GM12874 (cell line): ENCODE measurements around the gene PLEKHA7.

ENCODE experiments used
- TF ChIP-seq, protein P1 (sequence below): IDR thresholded peaks from 2 replicates; pipeline ENCODE4 v1.5.1; 2011; ENCODE audit warnings: low read depth, mild to moderate bottlenecking, control low read depth, low read length, moderate library complexity; ENCODE audit not compliant: insufficient read depth

The PLEKHA7 gene

DNA sequence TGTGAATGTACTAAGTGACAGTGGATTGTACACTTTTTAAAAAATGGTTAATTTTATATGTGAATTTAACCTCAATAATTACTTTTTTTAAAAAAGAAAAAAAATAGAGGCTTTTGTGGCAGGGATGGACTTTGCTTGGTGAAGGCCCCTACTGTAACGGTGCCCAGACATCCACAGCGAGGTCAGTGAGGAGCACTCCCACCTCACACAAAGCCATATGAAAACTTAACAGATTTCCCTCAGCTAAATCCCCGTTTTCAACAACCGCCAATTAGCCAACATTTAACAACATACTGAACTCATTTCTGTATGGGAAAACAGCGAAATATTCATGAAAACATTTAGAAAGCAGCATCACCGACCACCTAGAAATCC is 276.4 kb downstream of the PLEKHA7 start:
- TF ChIP-seq, protein P1, sequence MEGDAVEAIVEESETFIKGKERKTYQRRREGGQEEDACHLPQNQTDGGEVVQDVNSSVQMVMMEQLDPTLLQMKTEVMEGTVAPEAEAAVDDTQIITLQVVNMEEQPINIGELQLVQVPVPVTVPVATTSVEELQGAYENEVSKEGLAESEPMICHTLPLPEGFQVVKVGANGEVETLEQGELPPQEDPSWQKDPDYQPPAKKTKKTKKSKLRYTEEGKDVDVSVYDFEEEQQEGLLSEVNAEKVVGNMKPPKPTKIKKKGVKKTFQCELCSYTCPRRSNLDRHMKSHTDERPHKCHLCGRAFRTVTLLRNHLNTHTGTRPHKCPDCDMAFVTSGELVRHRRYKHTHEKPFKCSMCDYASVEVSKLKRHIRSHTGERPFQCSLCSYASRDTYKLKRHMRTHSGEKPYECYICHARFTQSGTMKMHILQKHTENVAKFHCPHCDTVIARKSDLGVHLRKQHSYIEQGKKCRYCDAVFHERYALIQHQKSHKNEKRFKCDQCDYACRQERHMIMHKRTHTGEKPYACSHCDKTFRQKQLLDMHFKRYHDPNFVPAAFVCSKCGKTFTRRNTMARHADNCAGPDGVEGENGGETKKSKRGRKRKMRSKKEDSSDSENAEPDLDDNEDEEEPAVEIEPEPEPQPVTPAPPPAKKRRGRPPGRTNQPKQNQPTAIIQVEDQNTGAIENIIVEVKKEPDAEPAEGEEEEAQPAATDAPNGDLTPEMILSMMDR = no peak
